Raji (cell line): Measurements from ENCODE around the gene IDUA.
A peak's percentile ranks its signal among the peaks of the same experiment; 100 is the strongest.

Source experiments
- POLR2A ChIP-seq: IDR thresholded peaks from 2 replicates; pipeline ENCODE4 v1.6.1; 2011; ENCODE audit warnings: low read depth, low read length, control low read depth; ENCODE audit not compliant: insufficient read depth

The IDUA gene

GRCh38 chr4:1000686-1001260, 13.9 kb downstream of the IDUA start:
- TF ChIP-seq POLR2A = no peak

- TF ChIP-seq POLR2A = no peak
Observed at GRCh38 chr4:1001561-1002130, 14.8 kb downstream of the IDUA start.

DNA sequence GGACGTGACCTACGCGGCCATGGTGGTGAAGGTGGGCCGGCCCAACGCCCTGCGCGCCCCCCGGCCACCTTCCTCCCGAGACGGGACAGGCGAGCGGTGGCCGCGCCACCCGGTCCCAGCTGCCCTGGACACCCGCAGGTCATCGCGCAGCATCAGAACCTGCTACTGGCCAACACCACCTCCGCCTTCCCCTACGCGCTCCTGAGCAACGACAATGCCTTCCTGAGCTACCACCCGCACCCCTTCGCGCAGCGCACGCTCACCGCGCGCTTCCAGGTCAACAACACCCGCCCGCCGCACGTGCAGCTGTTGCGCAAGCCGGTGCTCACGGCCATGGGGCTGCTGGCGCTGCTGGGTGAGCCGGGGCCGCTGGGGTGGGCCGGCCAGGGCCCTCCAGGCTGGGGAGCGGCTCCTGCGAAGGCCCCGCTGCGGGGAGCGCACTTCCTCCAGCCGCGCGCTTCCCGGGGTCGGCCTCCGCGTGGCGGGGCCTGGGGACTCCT, 15.3 kb downstream of the IDUA start:
- no peak for TF ChIP-seq POLR2A

DNA sequence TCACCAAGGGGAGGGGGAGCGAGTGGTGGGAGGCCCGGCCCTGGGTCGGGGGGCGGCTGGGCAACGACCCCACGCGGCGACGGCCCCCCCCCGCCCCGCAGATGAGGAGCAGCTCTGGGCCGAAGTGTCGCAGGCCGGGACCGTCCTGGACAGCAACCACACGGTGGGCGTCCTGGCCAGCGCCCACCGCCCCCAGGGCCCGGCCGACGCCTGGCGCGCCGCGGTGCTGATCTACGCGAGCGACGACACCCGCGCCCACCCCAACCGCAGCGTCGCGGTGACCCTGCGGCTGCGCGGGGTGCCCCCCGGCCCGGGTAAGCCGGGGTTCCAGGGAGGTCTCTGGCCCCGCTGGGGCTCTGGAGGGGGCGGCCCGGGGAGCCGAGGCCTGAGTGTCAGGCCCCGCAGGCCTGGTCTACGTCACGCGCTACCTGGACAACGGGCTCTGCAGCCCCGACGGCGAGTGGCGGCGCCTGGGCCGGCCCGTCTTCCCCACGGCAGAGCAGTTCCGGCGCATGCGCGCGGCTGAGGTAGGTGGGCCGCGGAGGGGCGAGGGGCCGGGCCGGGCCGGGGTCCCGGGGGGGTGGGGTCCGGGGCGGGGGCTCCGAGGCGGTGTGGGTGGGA, 15.9 kb downstream of the IDUA start:
- TF ChIP-seq POLR2A = no peak

- no peak for TF ChIP-seq POLR2A
Observed at GRCh38 chr4:1003271-1004070, 16.6 kb downstream of the IDUA start.

DNA sequence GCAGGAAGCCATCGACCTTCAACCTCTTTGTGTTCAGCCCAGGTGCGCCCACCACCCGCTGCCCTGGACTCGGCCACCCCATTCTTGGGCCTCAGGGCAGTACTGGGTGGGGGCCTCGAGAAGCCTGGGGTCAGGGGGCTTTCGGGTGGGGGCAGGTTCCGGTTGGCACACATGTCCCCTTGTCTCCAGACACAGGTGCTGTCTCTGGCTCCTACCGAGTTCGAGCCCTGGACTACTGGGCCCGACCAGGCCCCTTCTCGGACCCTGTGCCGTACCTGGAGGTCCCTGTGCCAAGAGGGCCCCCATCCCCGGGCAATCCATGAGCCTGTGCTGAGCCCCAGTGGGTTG, 17.2 kb downstream of the IDUA start:
- TF ChIP-seq POLR2A = no peak

DNA sequence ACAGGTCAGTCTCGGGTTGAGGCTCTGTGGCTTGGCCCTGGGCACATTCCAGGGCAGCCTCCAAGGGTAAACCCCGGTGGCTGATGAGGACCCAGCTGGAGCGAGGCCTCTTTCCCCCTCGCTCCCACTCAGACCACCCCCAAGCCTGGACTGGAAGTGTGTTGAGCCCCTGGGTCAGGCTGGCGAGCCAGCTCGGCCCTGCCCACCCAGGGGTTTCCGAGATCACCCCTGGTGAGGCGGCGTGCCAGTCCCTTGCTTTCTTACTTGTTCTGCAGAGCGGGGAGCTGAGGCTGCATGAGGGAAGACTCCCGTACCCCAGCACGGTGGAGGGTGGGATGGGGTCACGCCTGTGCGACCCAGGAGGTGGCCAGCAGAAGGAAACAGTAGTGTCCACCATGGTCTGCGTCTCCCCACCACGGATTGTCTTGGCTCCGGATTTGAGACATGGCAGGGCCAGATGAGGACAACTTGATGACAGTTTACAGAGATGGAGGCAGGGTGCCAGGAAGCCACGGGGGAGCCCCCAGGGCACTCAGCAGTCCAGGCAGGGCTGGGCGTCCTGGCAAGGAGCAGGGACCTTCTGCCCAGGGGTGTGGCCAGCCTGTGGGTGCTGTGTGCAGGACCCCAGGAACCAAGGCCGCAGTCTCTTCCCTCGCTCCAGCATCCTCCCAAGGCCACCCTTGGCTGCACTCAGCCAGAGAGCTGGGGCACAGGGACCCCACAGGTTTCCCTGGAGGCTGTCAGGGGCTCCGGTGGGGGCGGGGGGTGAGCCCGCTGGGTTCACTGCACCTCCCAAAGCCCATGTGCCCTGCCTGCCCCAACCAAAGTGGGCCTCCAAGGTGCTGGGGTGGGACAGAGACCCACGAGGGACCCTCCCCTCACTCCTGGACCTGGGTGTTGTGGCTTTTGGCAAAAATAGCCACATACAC, 18.0 kb downstream of the IDUA start:
- TF ChIP-seq POLR2A = no peak

DNA sequence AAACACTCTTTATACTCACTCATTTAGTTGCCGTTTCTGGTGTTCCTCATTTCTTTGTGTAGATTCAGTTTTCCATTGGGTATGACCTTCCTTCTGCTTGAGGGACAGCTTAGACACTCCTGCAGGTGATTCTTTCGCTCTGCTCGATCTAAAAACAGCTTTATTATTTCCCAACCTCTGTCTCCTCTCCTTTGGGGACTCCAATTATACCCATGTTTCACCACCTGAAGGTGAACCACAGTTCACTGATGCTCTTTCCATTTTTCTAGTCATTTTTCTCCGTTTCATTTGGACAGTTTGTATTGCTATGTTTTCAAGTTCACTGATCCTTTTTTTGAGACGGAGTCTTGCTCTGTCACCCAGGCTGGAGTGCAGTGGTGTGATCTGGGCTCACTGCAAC, 20.0 kb downstream of the IDUA start:
- TF ChIP-seq POLR2A = no peak

- TF ChIP-seq POLR2A = no peak
Observed at GRCh38 chr4:1008840-1009541, 22.1 kb downstream of the IDUA start.

DNA sequence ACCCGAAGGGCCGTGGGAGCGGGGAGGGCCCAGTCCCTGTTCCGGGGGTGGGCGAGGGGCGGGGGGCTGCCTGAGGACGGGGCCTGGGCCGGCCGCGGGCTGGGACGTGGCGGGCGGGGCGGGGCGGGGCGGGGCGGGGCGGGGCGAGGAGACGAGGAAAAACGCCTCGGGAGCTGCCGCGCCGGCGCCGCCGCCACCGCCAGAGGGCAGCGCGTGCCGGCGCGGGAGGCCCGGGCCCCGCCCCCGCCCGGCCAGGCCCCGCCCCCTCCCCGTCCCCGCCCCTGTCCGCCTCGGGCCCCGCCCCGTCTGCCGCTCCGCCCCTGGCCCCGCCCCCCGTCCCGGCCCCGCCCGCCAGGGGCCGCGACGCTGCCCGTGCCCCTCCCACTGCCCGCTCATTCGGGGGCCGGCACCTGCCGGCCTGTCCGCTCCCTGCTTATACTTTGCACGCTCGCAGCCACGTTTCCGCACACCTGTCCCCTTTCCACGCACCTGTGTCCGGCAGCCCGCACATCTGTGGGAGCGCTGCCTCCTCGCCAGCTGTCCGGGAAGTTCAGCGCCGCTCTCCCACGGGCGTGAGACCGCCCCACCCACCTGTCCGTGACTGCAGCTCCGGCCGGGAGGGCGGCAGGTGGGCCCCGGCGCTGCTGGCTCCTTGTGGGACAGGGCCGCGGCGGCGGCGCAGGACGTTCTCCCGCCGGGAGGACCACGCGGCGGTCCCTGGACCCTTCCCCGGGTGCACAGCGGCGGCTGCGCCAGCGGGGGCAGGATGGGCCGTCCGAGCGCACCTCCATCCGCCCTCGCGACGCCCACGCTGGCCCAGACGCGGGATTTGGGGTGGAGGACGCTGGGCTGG, 22.9 kb downstream of the IDUA start:
- 0 out of 2 replicates have a peak, but pooled peaks have one; percentile 36 for TF ChIP-seq POLR2A

- TF ChIP-seq POLR2A = no peak
Observed at GRCh38 chr4:1010395-1011021, 23.7 kb downstream of the IDUA start.

DNA sequence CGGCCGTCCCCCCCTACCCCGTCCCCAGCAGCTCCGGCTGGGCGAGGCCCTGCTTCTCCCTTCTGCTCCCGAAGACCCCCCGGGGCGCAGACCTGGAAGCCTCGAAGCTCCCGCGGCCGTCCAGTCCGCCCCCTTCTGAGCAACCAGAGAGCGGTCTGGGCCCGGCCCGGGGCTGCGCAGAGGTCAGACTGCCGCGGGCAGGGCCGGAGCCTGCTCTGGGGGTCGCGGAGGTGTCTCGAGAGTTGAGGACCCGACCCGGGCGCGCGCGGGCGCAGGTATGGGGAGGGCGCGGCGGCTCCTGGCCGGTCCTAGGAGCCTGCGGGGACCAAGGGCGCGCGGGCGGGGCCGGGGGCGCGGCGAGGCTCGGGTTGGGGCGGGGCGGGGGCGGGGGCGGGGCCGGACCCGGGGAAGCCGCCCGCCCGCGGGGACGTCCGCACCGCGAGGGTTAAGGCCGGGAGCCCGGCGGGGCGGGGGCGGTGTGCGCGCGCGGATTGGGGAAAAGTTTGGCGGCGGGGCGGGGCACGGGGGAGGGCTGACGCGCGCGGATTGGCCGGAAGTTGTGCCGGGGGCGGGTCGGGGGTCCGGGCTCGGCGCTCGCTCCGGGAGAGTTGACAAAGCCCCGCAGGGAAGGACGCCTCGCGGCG, 24.3 kb downstream of the IDUA start, which contains the start of gene FGFRL1:
FGFRL1 (plus strand) TSS at position 605 of the 644 bp plus-strand sequence. CDS start 860 bp downstream, outside the sequence.
- no peak for TF ChIP-seq POLR2A
